Fibroblast of lung (primary cell): ENCODE results near the gene GTPBP2.

Source experiments
- EZH2 ChIP-seq: IDR thresholded peaks from 2 replicates; pipeline ENCODE4 v1.5.1; 2012; ENCODE audit warnings: low read length, control low read depth, mild to moderate bottlenecking; ENCODE audit errors: missing control alignments
- TF ChIP-seq, protein P1 (sequence below), 2 donors: IDR thresholded peaks in 1 of 2; conservative IDR thresholded peaks in 1 of 2; 1 replicate in 1 of 2; 2 replicates in 1 of 2; pipeline ENCODE4 v1.5.1; 2011 to 2012; ENCODE audit warnings: low read length in 2 of 2, control low read depth in 1 of 2, inconsistent platforms in 1 of 2, low read depth in 1 of 2, mild to moderate bottlenecking in 1 of 2

DNA sequence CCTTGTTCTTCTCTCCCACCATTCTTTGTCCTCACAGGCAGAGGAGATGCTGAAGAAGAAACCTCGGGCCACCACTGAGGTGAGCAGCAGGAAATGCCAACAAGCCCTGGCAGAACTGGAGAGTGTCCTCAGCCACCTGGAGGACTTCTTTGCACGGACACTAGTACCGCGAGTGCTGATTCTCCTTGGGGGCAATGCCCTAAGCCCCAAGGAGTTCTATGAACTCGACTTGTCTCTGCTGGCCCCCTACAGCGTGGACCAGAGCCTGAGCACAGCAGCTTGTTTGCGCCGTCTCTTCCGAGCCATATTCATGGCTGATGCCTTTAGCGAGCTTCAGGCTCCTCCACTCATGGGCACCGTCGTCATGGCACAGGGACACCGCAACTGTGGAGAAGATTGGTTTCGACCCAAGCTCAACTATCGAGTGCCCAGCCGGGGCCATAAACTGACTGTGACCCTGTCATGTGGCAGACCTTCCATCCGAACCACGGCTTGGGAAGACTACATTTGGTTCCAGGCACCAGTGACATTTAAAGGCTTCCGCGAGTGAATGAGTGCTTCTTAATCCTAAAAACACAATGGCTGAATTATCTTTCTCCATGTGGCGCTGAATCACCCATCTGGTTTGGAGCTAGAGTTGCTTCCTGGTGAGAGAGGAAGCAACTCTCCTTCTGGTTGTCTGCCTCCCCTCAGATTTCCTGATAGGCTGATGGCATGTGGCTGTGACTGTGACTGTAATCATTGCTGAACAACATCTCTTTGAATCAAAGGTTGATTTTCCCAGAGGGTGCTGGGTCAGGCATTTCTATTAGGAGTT is 11.1 kb upstream of the GTPBP2 start:
- TF ChIP-seq, protein P1, sequence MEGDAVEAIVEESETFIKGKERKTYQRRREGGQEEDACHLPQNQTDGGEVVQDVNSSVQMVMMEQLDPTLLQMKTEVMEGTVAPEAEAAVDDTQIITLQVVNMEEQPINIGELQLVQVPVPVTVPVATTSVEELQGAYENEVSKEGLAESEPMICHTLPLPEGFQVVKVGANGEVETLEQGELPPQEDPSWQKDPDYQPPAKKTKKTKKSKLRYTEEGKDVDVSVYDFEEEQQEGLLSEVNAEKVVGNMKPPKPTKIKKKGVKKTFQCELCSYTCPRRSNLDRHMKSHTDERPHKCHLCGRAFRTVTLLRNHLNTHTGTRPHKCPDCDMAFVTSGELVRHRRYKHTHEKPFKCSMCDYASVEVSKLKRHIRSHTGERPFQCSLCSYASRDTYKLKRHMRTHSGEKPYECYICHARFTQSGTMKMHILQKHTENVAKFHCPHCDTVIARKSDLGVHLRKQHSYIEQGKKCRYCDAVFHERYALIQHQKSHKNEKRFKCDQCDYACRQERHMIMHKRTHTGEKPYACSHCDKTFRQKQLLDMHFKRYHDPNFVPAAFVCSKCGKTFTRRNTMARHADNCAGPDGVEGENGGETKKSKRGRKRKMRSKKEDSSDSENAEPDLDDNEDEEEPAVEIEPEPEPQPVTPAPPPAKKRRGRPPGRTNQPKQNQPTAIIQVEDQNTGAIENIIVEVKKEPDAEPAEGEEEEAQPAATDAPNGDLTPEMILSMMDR (conservative IDR thresholded peaks at IDR 0.05 in 1 of 2, IDR thresholded peaks at IDR 0.05 in 1 of 2; ENCODE audit: low read depth in 1 of 2, low read length in 2 of 2), result no peak
- TF ChIP-seq EZH2, result no peak
